Endothelial cell of umbilical vein (primary cell): ENCODE data around the gene PIGQ. TPM values are rescaled to one million over a fixed set of nuclear protein-coding genes. Genes with fewer than 3 reads are reported as not detected.

Experiments
- BruUV-seq: library from RNA; stranded (reverse); fragments of 400-500 nt; replicated peaks from 2 replicates; lab custom pipeline; 2021; lab: Mats Ljungman, UMichigan
- CTCF ChIA-PET: fragments of 300-600, 350-600 bp; sonication (Branson Sonifier 250); formaldehyde crosslinking; loops from one replicate; lab custom pipeline; 2021; ENCODE audit warnings: antibody characterized with exemption, inconsistent platforms; lab: Charles Lee
- POLR2A ChIA-PET: fragments of 300-600, 350-600 bp; sonication (Branson Sonifier 250); formaldehyde crosslinking; loops from one replicate; lab custom pipeline; 2021; ENCODE audit warnings: antibody characterized with exemption, inconsistent platforms; lab: Charles Lee
- DNase-seq: peaks from one replicate; pipeline ENCODE4 v3.0.0-alpha.2; 2011; ENCODE audit warnings: low read depth, low spot score
- FAIRE-seq: peaks from 2 replicates; lab custom pipeline; 2011; peaks lifted over from hg19 to GRCh38; lab: Jason Lieb, UNC
- H2AFZ ChIP-seq: 2 replicates; pipeline ENCODE4 v1.6.0; 2012; ENCODE audit warnings: low read depth, low read length, control low read depth, inconsistent platforms
- H3K27ac ChIP-seq: 2 replicates; pipeline ENCODE4 v1.5.1; 2011; ENCODE audit warnings: low read depth, mild to moderate bottlenecking, control low read depth, low read length, moderate library complexity; ENCODE audit not compliant: insufficient read depth
- H3K27me3 ChIP-seq, 2 experiments: 2 replicates each; pipeline versions ENCODE4 v1.6.0 to v1.6.1; 2011; ENCODE audit warnings: low read length in 2 of 2, mixed read lengths in 1 of 2; ENCODE audit not compliant: control insufficient read depth in 2 of 2, insufficient read depth in 2 of 2
- H3K36me3 ChIP-seq, 2 experiments: 2 replicates in 1 of 2; 3 replicates in 1 of 2; pipeline ENCODE4 v1.5.1; 2011; ENCODE audit warnings: low read length in 2 of 2, mild to moderate bottlenecking in 1 of 2, moderate library complexity in 1 of 2; ENCODE audit not compliant: control insufficient read depth in 2 of 2, insufficient read depth in 2 of 2; ENCODE audit errors: extremely low read depth in 1 of 2
- H3K4me1 ChIP-seq: 3 replicates; pipeline ENCODE4 v1.5.1; 2011; ENCODE audit warnings: mild to moderate bottlenecking, low read length; ENCODE audit not compliant: control insufficient read depth, insufficient read depth; ENCODE audit errors: extremely low read depth
- H3K4me2 ChIP-seq: 2 replicates; pipeline ENCODE4 v1.6.1; 2011; ENCODE audit warnings: low read length, control low read depth, mixed read lengths; ENCODE audit not compliant: insufficient read depth
- H3K4me3 ChIP-seq, 3 experiments: fragments of 200-600 bp in 1 of 3; sonication (generic), shearing (Covaris generic) in 1 of 3; replicated peaks in 1 of 3; 2 replicates each; pipeline ENCODE4 v1.5.1; 2011 to 2016; ENCODE audit warnings: control low read depth in 3 of 3, low read length in 3 of 3, mild to moderate bottlenecking in 2 of 3, inconsistent platforms in 1 of 3, low read depth in 1 of 3, moderate library complexity in 1 of 3; ENCODE audit not compliant: insufficient read depth in 1 of 3
- H3K79me2 ChIP-seq: 2 replicates; pipeline ENCODE4 v1.6.0; 2012; ENCODE audit warnings: low read length, inconsistent platforms; ENCODE audit not compliant: control insufficient read depth, insufficient read depth
- H3K9ac ChIP-seq: replicated peaks from 2 replicates; pipeline ENCODE3; 2011; ENCODE audit warnings: low read length, control low read depth; ENCODE audit not compliant: insufficient read depth; ENCODE audit errors: extremely low read depth
- H3K9me1 ChIP-seq: replicated peaks from 3 replicates; pipeline ENCODE4 v1.6.0; 2011; ENCODE audit warnings: mild to moderate bottlenecking, low read length; ENCODE audit not compliant: control insufficient read depth, insufficient read depth; ENCODE audit errors: extremely low read depth
- H3K9me3 ChIP-seq: replicated peaks from 2 replicates; pipeline ENCODE4 v1.5.1; 2012; ENCODE audit warnings: low read length, inconsistent platforms; ENCODE audit not compliant: control insufficient read depth, insufficient read depth
- H4K20me1 ChIP-seq: replicated peaks from 2 replicates; pipeline ENCODE3; 2011; ENCODE audit warnings: mild to moderate bottlenecking, low read length; ENCODE audit not compliant: control insufficient read depth, insufficient read depth; ENCODE audit errors: extremely low read depth
- GATA2 ChIP-seq: IDR thresholded peaks from 2 replicates; pipeline ENCODE4 v1.7.0; 2011; ENCODE audit warnings: low read depth, mild to moderate bottlenecking, moderate library complexity, mixed read lengths, low read length; ENCODE audit not compliant: insufficient read length, insufficient read depth
- JUN ChIP-seq: IDR thresholded peaks from 2 replicates; pipeline ENCODE4 v1.6.1; 2011; ENCODE audit warnings: borderline replicate concordance, low read depth; ENCODE audit not compliant: insufficient read length, insufficient read depth
- dilution Hi-C: fragments of 300-500 bp; cut with MboI; formaldehyde crosslinking; loops from one replicate; pipeline ENCODE4 v1.15.0; 2019; ENCODE audit warnings: low sequenced_read_pairs; ENCODE audit not compliant: extremely low pct_ligation_motif_present
- intact Hi-C: fragments of 100-400 bp; cut with micrococcal nuclease; formaldehyde crosslinking; loops from one replicate; pipeline ENCODE4 v1.10.0; 2022
- polyA plus RNA-seq, 4 experiments: library from polyadenylated mRNA; depleted of rRNA in 3 of 4; stranded (reverse) in 3 of 4; unstranded in 1 of 4; fragments of >200 nt; gene quantifications; 2 replicates each; pipeline versions ENCODE4 v1.2.1 to v1.2.3, GENCODE V29; 2011 to 2012; ENCODE audit warnings: missing spikeins in 1 of 4
- total RNA-seq: library from RNA; stranded (reverse); gene quantifications from 2 replicates; pipeline ENCODE4 v1.2.3, GENCODE V29; 2021

Gene PIGQ
- total and polyA plus RNA-seq, 2 donors (not counting 3 experiments of a cell fraction or from before 2014, with no cell fraction given): 66.9 to 67.7 TPM

DNA sequence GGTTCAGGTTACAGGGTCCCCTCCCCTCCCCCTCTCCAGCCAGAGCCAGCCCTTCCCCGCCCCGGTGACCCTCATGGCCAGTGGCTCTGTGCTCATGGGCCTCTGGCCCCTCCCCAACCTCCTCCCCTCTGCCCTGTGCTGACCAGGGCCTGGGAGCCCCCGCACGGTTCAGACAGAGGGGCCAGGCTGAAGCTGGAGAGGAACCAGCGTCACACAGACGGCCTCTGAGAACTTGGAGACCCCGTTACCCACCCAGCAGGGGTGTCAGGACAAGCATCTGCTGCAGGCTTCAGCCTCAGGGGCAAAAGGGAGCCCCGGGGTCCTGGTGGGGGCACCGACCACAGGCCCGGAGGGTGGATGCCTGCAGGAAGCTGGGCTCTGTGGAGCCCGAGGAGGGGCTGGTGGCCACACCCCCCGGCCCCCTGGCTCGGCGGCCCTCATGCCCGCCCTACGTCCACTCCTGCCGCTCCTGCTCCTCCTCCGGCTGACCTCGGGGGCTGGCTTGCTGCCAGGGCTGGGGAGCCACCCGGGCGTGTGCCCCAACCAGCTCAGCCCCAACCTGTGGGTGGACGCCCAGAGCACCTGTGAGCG lies 61.1 kb downstream of the PIGQ start, which contains the start of gene WFIKKN1:
Gene WFIKKN1 (plus strand): TSS at position 171 of the 591 bp plus-strand sequence. CDS start 269 bp downstream, at position 440.
- Histone ChIP-seq H3K27me3 (no peaks in the 10 kb centered on the region), H3K9me1 (no peaks in the 10 kb centered on the region), H3K4me2 (no peak within 1 kb of the TSS), H4K20me1 (no peaks in the 10 kb centered on the region), H3K9ac (no peak within 1 kb of the TSS), H3K27ac (no peak within 1 kb of the TSS), H3K9me3 (no peaks in the 10 kb centered on the region), H3K4me1 (peaks cover 7% of the 10 kb centered on the region), H3K79me2 (peaks cover 8% of the 10 kb centered on the region), H3K4me3 (no peak within 1 kb of the TSS), H3K36me3 (peaks cover 0 to 5% of the 10 kb centered on the region in 2 experiments), H2AFZ (no peak within 1 kb of the TSS)
- ChIA-PET POLR2A (no interaction called here), CTCF (no interaction called here)
- DNase-seq (no peak), FAIRE-seq (no peak)
- dilution Hi-C loops (no loop called here), intact Hi-C loops (no loop called here)
- BruUV-seq: no TSS peak
- TF ChIP-seq JUN (no peak), GATA2 (no peak)

GRCh38 chr16:631808-632358 lies 62.1 kb downstream of the PIGQ start:
- Histone ChIP-seq H3K27ac (no peak overlapping the region), H3K4me1 (peaks cover 4% of the 10 kb centered on the region), H3K9me3 (no peaks in the 10 kb centered on the region), H3K4me2 (no peak overlapping the region), H3K79me2 (peaks cover 8% of the 10 kb centered on the region), H3K9ac (no peak overlapping the region), H3K9me1 (no peaks in the 10 kb centered on the region), H3K27me3 (no peaks in the 10 kb centered on the region), H2AFZ (no peak overlapping the region), H3K4me3 (no peak overlapping the region), H3K36me3 (peaks cover 0 to 3% of the 10 kb centered on the region in 2 experiments), H4K20me1 (no peaks in the 10 kb centered on the region)
- no peak for FAIRE-seq
- no TSS peak for BruUV-seq
- ChIA-PET CTCF (no interaction called here), POLR2A (no interaction called here)
- TF ChIP-seq JUN (no peak), GATA2 (no peak)
- dilution Hi-C loops: no loop called here
- intact Hi-C loops: no loop called here
- no peak for DNase-seq
